Measurements from ENCODE around the gene PRM1. TPM values are rescaled to one million over a fixed set of nuclear protein-coding genes. Genes with fewer than 3 reads are reported as not detected.
A peak's percentile ranks its signal among the peaks of the same experiment; 100 is the strongest.

PRM1 gene
- total and polyA plus RNA-seq, 2 of the 13 experiments (the other 11 are each of a cell fraction or from before 2014, with no cell fraction given): not detected

DNA sequence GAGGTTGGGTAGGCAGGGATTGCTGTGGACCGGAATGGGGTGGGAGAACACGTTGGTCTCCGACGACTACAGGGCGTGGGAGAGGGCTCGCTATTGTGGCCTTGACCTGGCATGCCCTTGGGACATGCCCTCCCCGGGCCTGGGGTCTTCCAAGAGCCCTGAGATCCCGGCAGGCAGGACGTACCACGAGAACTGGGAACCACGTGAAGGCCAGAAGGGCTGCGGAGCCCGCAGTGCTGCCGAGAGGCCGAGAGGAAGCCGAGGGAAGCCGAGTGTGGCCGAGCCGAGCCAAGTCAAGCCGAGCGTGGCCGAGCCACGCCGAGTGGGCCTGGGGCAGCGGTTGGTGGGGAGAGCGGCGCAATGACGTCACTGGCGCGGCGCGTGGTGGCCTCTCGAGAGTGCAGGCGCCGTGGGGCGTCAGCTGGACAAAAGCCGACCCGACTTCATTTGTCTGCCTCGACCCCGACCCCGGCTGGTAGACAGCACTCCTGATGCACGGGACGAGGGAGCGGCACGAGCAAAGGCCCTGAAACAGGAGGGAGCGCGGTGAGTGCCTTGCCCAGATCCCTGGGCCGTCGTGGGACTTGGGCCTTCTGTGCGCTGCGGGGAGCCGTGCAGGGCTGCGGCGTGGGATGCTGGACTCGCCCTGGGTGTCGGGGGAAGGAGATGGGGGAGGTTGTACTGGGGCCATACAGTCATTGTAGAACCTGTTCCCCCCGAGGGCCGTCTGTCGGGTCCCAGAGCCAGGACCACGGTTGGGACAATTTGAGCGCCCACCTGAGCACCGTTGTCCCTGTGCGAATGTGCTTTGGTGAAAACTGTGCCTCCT, 31.7 kb downstream of the PRM1 start:
- H4K20me1 ChIP-seq (ENCODE audit: insufficient read depth, low read length): peaks cover 33% of the 10 kb centered on the region
- peaks cover 63% of the 10 kb centered on the region for H3K4me1 ChIP-seq (ENCODE audit: insufficient read depth, low read length)
- in situ Hi-C loops (cut with HindIII; ENCODE audit: extremely low pct_ligation_motif_present, low pct_unique_long_range_greater_than_20kb): no loop called here
- CTCF ChIA-PET (ENCODE audit: low intra/inter-chr PET ratio, low total read pairs): no interaction called here
- WGBS (ENCODE audit: low lambda C conversion rate): 74% methylated on average over 63 of the region's 63 CpGs
- peaks cover 13% of the 10 kb centered on the region for H3K79me2 ChIP-seq (ENCODE audit: insufficient read depth, low read length)
- no peaks in the 10 kb centered on the region for H3K27me3 ChIP-seq (ENCODE audit: control insufficient read depth in 1 of 2, insufficient read depth in 2 of 2, low read length in 2 of 2)
- BruUV-seq (replicated peaks): no TSS peak
- no peak for DNase-seq (ENCODE audit: low spot score)
- FAIRE-seq: no peak
- no peak overlapping the region for H3K9ac ChIP-seq (ENCODE audit: insufficient read depth, low read depth, low read length)
- POLR2A ChIA-PET: no interaction called here
- no peak overlapping the region for H2AFZ ChIP-seq (ENCODE audit: low read length)
- intact Hi-C loops (cut with micrococcal nuclease; ENCODE audit: unreplicated experiment): no loop called here
- no peaks in the 10 kb centered on the region for H3K9me3 ChIP-seq (ENCODE audit: low read length)
- peaks cover 2 to 6% of the 10 kb centered on the region in 2 experiments; a peak in 4 of 5 replicates for H3K36me3 ChIP-seq (replicated peaks in 1 of 2; ENCODE audit: control insufficient read depth in 1 of 2, insufficient read depth in 2 of 2, low read length in 2 of 2)
- no peak overlapping the region for H3K4me2 ChIP-seq (ENCODE audit: low read depth, low read length)
- H3K4me3 ChIP-seq (replicated peaks in 1 of 3; ENCODE audit: insufficient read depth in 1 of 3, low read depth in 2 of 3, low read length in 3 of 3): no peak overlapping the region
- no peak overlapping the region for H3K27ac ChIP-seq (ENCODE audit: extremely low read length, insufficient read depth, low read length)
- ATAC-seq: peak; percentile 24
- TF ChIP-seq, protein P1, sequence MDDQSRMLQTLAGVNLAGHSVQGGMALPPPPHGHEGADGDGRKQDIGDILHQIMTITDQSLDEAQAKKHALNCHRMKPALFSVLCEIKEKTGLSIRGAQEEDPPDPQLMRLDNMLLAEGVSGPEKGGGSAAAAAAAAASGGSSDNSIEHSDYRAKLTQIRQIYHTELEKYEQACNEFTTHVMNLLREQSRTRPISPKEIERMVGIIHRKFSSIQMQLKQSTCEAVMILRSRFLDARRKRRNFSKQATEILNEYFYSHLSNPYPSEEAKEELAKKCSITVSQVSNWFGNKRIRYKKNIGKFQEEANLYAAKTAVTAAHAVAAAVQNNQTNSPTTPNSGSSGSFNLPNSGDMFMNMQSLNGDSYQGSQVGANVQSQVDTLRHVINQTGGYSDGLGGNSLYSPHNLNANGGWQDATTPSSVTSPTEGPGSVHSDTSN (CRISPR knock-in tag; IDR thresholded peaks at IDR 0.05; ENCODE audit: borderline replicate concordance): no peak
- TF ChIP-seq ZNF747 (CRISPR knock-in tag; IDR thresholded peaks at IDR 0.05; ENCODE audit: borderline replicate concordance): no peak
- peak; percentile 71; the same call in 1 of the 2 replicates for TF ChIP-seq ZC3H13 (CRISPR knock-in tag; IDR thresholded peaks at IDR 0.05)
- TF ChIP-seq KMT2A (CRISPR knock-in tag; IDR thresholded peaks at IDR 0.05): no peak
- no peak for TF ChIP-seq ZNF570 (CRISPR knock-in tag; IDR thresholded peaks at IDR 0.05; ENCODE audit: borderline replicate concordance)
- no peak for TF ChIP-seq KAT7 (CRISPR knock-in tag; IDR thresholded peaks at IDR 0.05; ENCODE audit: borderline replicate concordance)
- peak; percentile 79; the same call in 1 of the 2 replicates for TF ChIP-seq SETDB1 (CRISPR knock-in tag; IDR thresholded peaks at IDR 0.05; ENCODE audit: borderline replicate concordance)
- no peak for TF ChIP-seq TRIM24 (CRISPR knock-in tag; IDR thresholded peaks at IDR 0.05)
- peak; percentile 91 for TF ChIP-seq ATF7 (IDR thresholded peaks at IDR 0.05)
- no peak for TF ChIP-seq ATF7 (CRISPR knock-in tag; IDR thresholded peaks at IDR 0.05)
- TF ChIP-seq, protein P2, sequence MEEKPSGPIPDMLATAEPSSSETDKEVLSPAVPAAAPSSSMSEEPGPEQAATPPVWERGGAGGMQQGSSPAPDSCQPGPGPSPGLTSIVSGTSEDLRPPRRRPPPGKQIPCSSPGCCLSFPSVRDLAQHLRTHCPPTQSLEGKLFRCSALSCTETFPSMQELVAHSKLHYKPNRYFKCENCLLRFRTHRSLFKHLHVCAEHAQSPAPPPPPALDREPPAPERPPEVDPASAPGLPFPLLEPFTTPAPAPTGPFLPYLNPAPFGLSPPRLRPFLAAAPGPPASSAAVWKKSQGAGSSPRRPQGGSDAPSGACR (CRISPR knock-in tag; IDR thresholded peaks at IDR 0.05): no peak
- TF ChIP-seq RAD51 (IDR thresholded peaks at IDR 0.05; ENCODE audit: borderline replicate concordance): no peak
- TF ChIP-seq SSRP1 (CRISPR knock-in tag; IDR thresholded peaks at IDR 0.05): no peak
- no peak for TF ChIP-seq ATF7-NPFF (CRISPR knock-in tag; IDR thresholded peaks at IDR 0.05; ENCODE audit: low read depth)
- TF ChIP-seq AGO2 (optimal IDR thresholded peaks at IDR 0.05; ENCODE audit: low read depth, low read length): peak; percentile 41
- no peak for TF ChIP-seq ZNF777 (CRISPR knock-in tag; IDR thresholded peaks at IDR 0.05)
- TF ChIP-seq, protein P3, sequence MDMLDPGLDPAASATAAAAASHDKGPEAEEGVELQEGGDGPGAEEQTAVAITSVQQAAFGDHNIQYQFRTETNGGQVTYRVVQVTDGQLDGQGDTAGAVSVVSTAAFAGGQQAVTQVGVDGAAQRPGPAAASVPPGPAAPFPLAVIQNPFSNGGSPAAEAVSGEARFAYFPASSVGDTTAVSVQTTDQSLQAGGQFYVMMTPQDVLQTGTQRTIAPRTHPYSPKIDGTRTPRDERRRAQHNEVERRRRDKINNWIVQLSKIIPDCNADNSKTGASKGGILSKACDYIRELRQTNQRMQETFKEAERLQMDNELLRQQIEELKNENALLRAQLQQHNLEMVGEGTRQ (IDR thresholded peaks at IDR 0.05; ENCODE audit: low read depth, low read length): no peak
- TF ChIP-seq, protein P3 (CRISPR knock-in tag; IDR thresholded peaks at IDR 0.05; ENCODE audit: borderline replicate concordance): no peak
- no peak for TF ChIP-seq ZNF205 (CRISPR knock-in tag; IDR thresholded peaks at IDR 0.05)
- no peak for TF ChIP-seq NFKB2 (CRISPR knock-in tag; IDR thresholded peaks at IDR 0.05; ENCODE audit: borderline replicate concordance)
- TF ChIP-seq ZNF510 (CRISPR knock-in tag; IDR thresholded peaks at IDR 0.05; ENCODE audit: low read depth): no peak
- TF ChIP-seq HOXA7 (CRISPR knock-in tag; IDR thresholded peaks at IDR 0.05): no peak
- TF ChIP-seq POGZ (CRISPR knock-in tag; IDR thresholded peaks at IDR 0.05): no peak
